C4-2B (cell line): ENCODE results near the gene DBNDD1.
A peak's percentile ranks its signal among the peaks of the same experiment; 100 is the strongest.

Source experiments
- H3K27ac ChIP-seq: fragments of 450-650 bp; 2 replicates; pipeline ENCODE4 v1.5.1; 2017
- CTCF ChIP-seq: fragments of 450-650 bp; conservative IDR thresholded peaks from 2 replicates; pipeline ENCODE4 v1.5.1; 2017; ENCODE audit warnings: mild to moderate bottlenecking
- ZFX ChIP-seq: fragments of 450-650 bp; IDR thresholded peaks from 2 replicates; pipeline ENCODE4 v1.6.1; 2017

Gene DBNDD1

DNA sequence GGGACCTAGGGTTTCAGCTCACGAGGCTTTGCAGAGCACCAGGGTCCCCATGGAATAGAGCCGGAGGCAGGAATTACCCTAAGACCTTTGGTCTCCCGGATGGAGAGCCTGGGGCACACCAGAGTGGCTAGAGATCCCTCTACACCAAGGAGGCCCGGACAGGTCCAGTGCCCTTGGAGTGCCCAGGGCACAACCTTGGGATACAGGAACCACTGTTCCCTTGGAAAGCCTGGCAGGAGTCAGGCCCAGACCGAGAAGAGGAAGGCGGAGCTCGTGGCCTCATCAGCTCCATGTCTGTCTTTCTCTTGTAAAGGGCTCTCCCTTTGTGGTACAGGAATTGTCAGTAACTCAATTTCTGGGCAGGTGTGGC lies 3.8 kb upstream of the DBNDD1 start:
- peak overlapping the region; percentile 91 for H3K27ac ChIP-seq
- TF ChIP-seq CTCF: no peak
- TF ChIP-seq ZFX: no peak

DNA sequence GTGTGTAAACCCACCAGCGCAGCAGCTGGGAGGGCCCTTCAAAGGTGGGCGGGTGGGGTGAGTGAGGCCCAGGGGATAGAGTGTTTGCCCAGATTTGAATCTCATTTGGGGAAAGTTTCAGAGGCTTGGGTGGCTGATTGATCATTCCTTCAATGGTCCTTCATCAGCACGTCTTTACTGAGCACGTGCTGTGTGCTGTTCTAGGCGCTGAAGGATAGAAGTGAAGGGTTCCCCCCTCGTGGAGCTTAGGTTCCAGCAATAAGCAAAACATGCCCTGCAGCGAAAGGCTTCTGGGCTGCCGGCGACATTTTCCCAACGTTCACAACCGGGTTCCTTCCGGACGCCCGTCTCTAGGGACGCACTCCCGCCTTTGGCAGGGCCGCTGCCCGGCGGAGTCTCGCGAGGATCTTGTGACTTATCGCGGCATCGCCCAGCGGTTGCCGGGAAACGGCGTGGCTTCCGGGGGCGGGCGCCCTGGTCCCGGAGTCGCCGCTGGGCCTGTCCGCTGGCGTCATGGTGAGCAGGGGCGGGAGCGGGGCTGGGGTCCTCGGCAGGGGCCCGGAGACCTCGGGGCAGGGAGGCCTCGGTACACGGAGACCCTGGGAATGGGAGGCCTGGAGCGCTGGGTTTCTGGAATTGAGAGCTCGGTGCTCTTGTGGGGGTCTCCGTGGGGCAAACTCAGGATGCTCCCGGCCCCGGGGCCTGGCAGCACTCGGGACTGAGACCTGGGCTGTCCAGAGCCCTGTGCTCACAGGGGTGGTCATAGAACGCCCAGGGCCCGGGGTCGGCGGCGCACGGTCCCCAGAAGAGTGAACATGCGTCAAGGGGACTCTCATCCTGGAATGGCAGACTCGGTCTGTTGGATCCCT lies 3.2 kb upstream of the DBNDD1 start:
- peak overlapping the region; percentile 91 for H3K27ac ChIP-seq

DNA sequence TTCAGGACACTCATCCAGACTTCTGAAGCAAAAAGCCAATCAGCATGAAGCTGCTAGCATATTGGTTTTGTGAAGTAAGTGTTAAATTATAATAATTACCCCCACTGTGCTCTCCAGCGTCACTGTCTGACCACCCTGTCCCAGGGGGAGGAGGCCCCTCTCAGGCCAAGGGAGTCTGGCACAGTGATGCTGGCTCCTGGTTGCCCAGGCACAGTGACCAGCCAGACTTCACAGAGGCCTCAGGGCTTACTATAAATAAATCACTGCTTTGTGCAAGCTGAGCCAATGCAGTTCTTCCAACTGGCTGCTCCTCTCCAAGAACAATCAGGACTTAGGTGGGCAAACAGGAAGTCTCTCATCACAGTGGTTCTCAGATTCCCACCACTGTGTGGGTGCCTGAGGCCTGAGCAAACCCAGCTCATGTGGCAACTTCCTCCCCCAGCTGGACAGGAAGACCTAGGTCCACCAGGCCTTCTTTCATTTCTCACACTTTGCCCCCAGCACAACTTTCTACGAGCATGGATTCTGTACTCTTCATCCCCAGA lies 1.7 kb upstream of the DBNDD1 start:
- peak overlapping the region; percentile 91; the same call in 1 of the 2 replicates for H3K27ac ChIP-seq
- no peak for TF ChIP-seq CTCF
- no peak for TF ChIP-seq ZFX

More for the DNA sequence above, 3.2 kb upstream of the DBNDD1 start:
- peak; percentile 47; the same call in 1 of the 2 replicates for TF ChIP-seq ZFX
- no peak for TF ChIP-seq CTCF

GRCh38 chr16:90020260-90020837 lies 1.1 kb upstream of the DBNDD1 start:
- peak overlapping the region; percentile 91 for H3K27ac ChIP-seq
- no peak for TF ChIP-seq CTCF

GRCh38 chr16:90019543-90020259 lies 445 bp upstream of the DBNDD1 start:
- TF ChIP-seq CTCF: peak; percentile 90
- TF ChIP-seq ZFX: no peak
- peak overlapping the region; percentile 91 for H3K27ac ChIP-seq

- TF ChIP-seq CTCF (no peak), ZFX (no peak)
- peak overlapping the region; percentile 91 for H3K27ac ChIP-seq
Measured at GRCh38 chr16:90018297-90018651, 982 bp downstream of the DBNDD1 start.
